Measurements from ENCODE around the gene CLMN.

Gene CLMN

GRCh38 chr14:95319312-95320077 lies at the start of gene CLMN:
TSS of gene CLMN (minus strand) at chr14:95319908. CDS start at chr14:95319792, 116 bp downstream.
- DNase-seq (ENCODE audit: low read depth in 2 of 2) = no peak

- DNase-seq (ENCODE audit: low read depth in 2 of 2) = no peak
Observed at GRCh38 chr14:95365401-95365800, 45.7 kb upstream of the CLMN start.

GRCh38 chr14:95364481-95365209 lies 44.9 kb upstream of the CLMN start:
- DNase-seq (ENCODE audit: low read depth in 2 of 2) = no peak

GRCh38 chr14:95363468-95363954 lies 43.8 kb upstream of the CLMN start:
- DNase-seq (ENCODE audit: low read depth in 2 of 2) = no peak

GRCh38 chr14:95362138-95362494 lies 42.4 kb upstream of the CLMN start:
- DNase-seq (ENCODE audit: low read depth in 2 of 2) = no peak

- DNase-seq (ENCODE audit: low read depth in 2 of 2) = no peak
Observed at GRCh38 chr14:95361373-95362137, 41.8 kb upstream of the CLMN start.

- no peak for DNase-seq (ENCODE audit: low read depth in 2 of 2)
Observed at GRCh38 chr14:95360828-95361227, 41.1 kb upstream of the CLMN start.

- DNase-seq (ENCODE audit: low read depth in 2 of 2) = no peak
Observed at GRCh38 chr14:95359994-95360826, 40.5 kb upstream of the CLMN start.

- DNase-seq (ENCODE audit: low read depth in 2 of 2) = no peak
Observed at GRCh38 chr14:95356245-95356869, 36.6 kb upstream of the CLMN start.

- DNase-seq (ENCODE audit: low read depth in 2 of 2) = no peak
Observed at GRCh38 chr14:95355422-95355821, 35.7 kb upstream of the CLMN start.

- no peak for DNase-seq (ENCODE audit: low read depth in 2 of 2)
Observed at GRCh38 chr14:95354834-95355233, 35.1 kb upstream of the CLMN start.

GRCh38 chr14:95353664-95354063 lies 34.0 kb upstream of the CLMN start:
- DNase-seq (ENCODE audit: low read depth in 2 of 2) = no peak

GRCh38 chr14:95353007-95353406 lies 33.3 kb upstream of the CLMN start:
- DNase-seq (ENCODE audit: low read depth in 2 of 2) = no peak

GRCh38 chr14:95352481-95352880 lies 32.8 kb upstream of the CLMN start:
- no peak for DNase-seq (ENCODE audit: low read depth in 2 of 2)

- DNase-seq (ENCODE audit: low read depth in 2 of 2) = no peak
Observed at GRCh38 chr14:95349241-95349640, 29.5 kb upstream of the CLMN start.

- DNase-seq (ENCODE audit: low read depth in 2 of 2) = no peak
Observed at GRCh38 chr14:95348395-95349080, 28.8 kb upstream of the CLMN start.

- no peak for DNase-seq (ENCODE audit: low read depth in 2 of 2)
Observed at GRCh38 chr14:95346820-95347219, 27.1 kb upstream of the CLMN start.

- DNase-seq (ENCODE audit: low read depth in 2 of 2) = no peak
Observed at GRCh38 chr14:95346266-95346665, 26.6 kb upstream of the CLMN start.

GRCh38 chr14:95345032-95345431 lies 25.3 kb upstream of the CLMN start:
- no peak for DNase-seq (ENCODE audit: low read depth in 2 of 2)

GRCh38 chr14:95344536-95344935 lies 24.8 kb upstream of the CLMN start:
- DNase-seq (ENCODE audit: low read depth in 2 of 2) = no peak

Data from stimulated activated CD8-positive, alpha-beta memory T cell treated with anti-CD3 and anti-CD28 coated beads, Interleukin-2, amount 100 ng/mL, for 1 hour (primary cell).